ENCODE data around the gene GLT1D1.

Gene GLT1D1

GRCh38 chr12:128938886-128939285, 85.6 kb downstream of the GLT1D1 start:
- no peak overlapping the region for H3K9ac ChIP-seq
- no peaks in the 10 kb centered on the region for H4K20me1 ChIP-seq
- H3K4me1 ChIP-seq: peaks cover 0 to 5% (median 0%) of the 10 kb centered on the region in 10 experiments; a peak in 2 of 20 replicates
- H3K4me3 ChIP-seq: no peak overlapping the region
- H3K27me3 ChIP-seq: no peaks in the 10 kb centered on the region
- H3K27ac ChIP-seq: no peak overlapping the region
- H3K36me3 ChIP-seq: peaks cover 0 to 30% (median 0%) of the 10 kb centered on the region in 11 experiments; a peak in 5 of 22 replicates
- H3K4me2 ChIP-seq: no peak overlapping the region
- no peaks in the 10 kb centered on the region for H3K9me3 ChIP-seq (replicated peaks in 1 of 11)
- peak in 2 of 11 experiments; percentile 18 to 35; a peak in 1 of 22 replicates for TF ChIP-seq Cebpa-rat (IDR thresholded peaks at IDR 0.05)

- H3K27ac ChIP-seq: no peak overlapping the region
- no peaks in the 10 kb centered on the region for H3K9me3 ChIP-seq (replicated peaks in 1 of 11)
- no peaks in the 10 kb centered on the region for H3K27me3 ChIP-seq
- no peaks in the 10 kb centered on the region for H4K20me1 ChIP-seq
- no peak overlapping the region for H3K4me2 ChIP-seq
- H3K4me3 ChIP-seq: no peak overlapping the region
- peaks cover 0 to 31% (median 0%) of the 10 kb centered on the region in 11 experiments; a peak in 8 of 22 replicates for H3K36me3 ChIP-seq
- TF ChIP-seq Cebpa-rat (IDR thresholded peaks at IDR 0.05): no peak
- H3K4me1 ChIP-seq: peaks cover 0 to 5% (median 0%) of the 10 kb centered on the region in 10 experiments; a peak in 2 of 20 replicates
- no peak overlapping the region for H3K9ac ChIP-seq
Measured at GRCh38 chr12:128940090-128940888, 87.0 kb downstream of the GLT1D1 start.

GRCh38 chr12:128940974-128941373, 87.7 kb downstream of the GLT1D1 start:
- H3K4me2 ChIP-seq: no peak overlapping the region
- no peak overlapping the region for H3K9ac ChIP-seq
- no peaks in the 10 kb centered on the region for H3K27me3 ChIP-seq
- H3K27ac ChIP-seq: no peak overlapping the region
- peaks cover 0 to 30% (median 0%) of the 10 kb centered on the region in 11 experiments; a peak in 9 of 22 replicates for H3K36me3 ChIP-seq
- H3K9me3 ChIP-seq (replicated peaks in 1 of 11): no peaks in the 10 kb centered on the region
- TF ChIP-seq Cebpa-rat (IDR thresholded peaks at IDR 0.05): no peak
- H3K4me3 ChIP-seq: no peak overlapping the region
- H3K4me1 ChIP-seq: peaks cover 0 to 5% (median 0%) of the 10 kb centered on the region in 10 experiments; a peak in 2 of 20 replicates
- H4K20me1 ChIP-seq: no peaks in the 10 kb centered on the region

- no peak overlapping the region for H3K9ac ChIP-seq
- H3K27me3 ChIP-seq: no peaks in the 10 kb centered on the region
- H4K20me1 ChIP-seq: no peaks in the 10 kb centered on the region
- no peak overlapping the region for H3K4me3 ChIP-seq
- H3K4me1 ChIP-seq: peaks cover under 1 to 14% (median 11%) of the 10 kb centered on the region in 10 experiments; a peak in 17 of 20 replicates
- H3K4me2 ChIP-seq: no peak overlapping the region
- no peaks in the 10 kb centered on the region for H3K9me3 ChIP-seq (replicated peaks in 1 of 11)
- H3K36me3 ChIP-seq: peaks cover 0 to 29% (median 0%) of the 10 kb centered on the region in 11 experiments; a peak in 10 of 22 replicates
- TF ChIP-seq Cebpa-rat (IDR thresholded peaks at IDR 0.05): no peak
- no peak overlapping the region for H3K27ac ChIP-seq
Measured at GRCh38 chr12:128942960-128943477, 89.7 kb downstream of the GLT1D1 start.

- Histone ChIP-seq H4K20me1 (no peaks in the 10 kb centered on the region), H3K9me3 (replicated peaks in 1 of 11) (no peaks in the 10 kb centered on the region), H3K4me3 (no peak overlapping the region), H3K9ac (no peak overlapping the region), H3K4me1 (peaks cover 5 to 31% (median 23%) of the 10 kb centered on the region in 10 experiments; a peak in 18 of 20 replicates), H3K4me2 (no peak overlapping the region), H3K27ac (no peak overlapping the region), H3K27me3 (no peaks in the 10 kb centered on the region), H3K36me3 (peaks cover 0 to 34% (median 6%) of the 10 kb centered on the region in 11 experiments; a peak in 10 of 22 replicates)
- TF ChIP-seq Cebpa-rat (IDR thresholded peaks at IDR 0.05): no peak
Measured at GRCh38 chr12:128944956-128945355, 91.7 kb downstream of the GLT1D1 start.

- no peak for TF ChIP-seq Cebpa-rat (IDR thresholded peaks at IDR 0.05)
- Histone ChIP-seq H3K4me2 (peak overlapping the region in 8 of 11 experiments; percentile 48 to 81 (median 64); a peak in 14 of 22 replicates), H3K4me3 (no peak overlapping the region), H3K9me3 (replicated peaks in 1 of 11) (no peaks in the 10 kb centered on the region), H3K27ac (no peak overlapping the region), H3K27me3 (no peaks in the 10 kb centered on the region), H4K20me1 (no peaks in the 10 kb centered on the region), H3K9ac (no peak overlapping the region), H3K36me3 (peaks cover 0 to 44% (median 10%) of the 10 kb centered on the region in 11 experiments; a peak in 11 of 22 replicates), H3K4me1 (peaks cover 5 to 31% (median 23%) of the 10 kb centered on the region in 10 experiments; a peak in 18 of 20 replicates)
Measured at GRCh38 chr12:128947209-128947608, 93.9 kb downstream of the GLT1D1 start.

- peak overlapping the region in 4 of 11 experiments; percentile 68 to 81 (median 72); a peak in 3 of 22 replicates for H3K4me2 ChIP-seq
Measured at GRCh38 chr12:128949086-128949485, 95.8 kb downstream of the GLT1D1 start.

GRCh38 chr12:128951448-128951847, 98.2 kb downstream of the GLT1D1 start:
- H4K20me1 ChIP-seq: no peaks in the 10 kb centered on the region
- H3K27me3 ChIP-seq: no peaks in the 10 kb centered on the region
- peaks cover 0 to 47% (median 0%) of the 10 kb centered on the region in 11 experiments; a peak in 10 of 22 replicates for H3K36me3 ChIP-seq
- no peak overlapping the region for H3K4me3 ChIP-seq
- H3K9me3 ChIP-seq (replicated peaks in 1 of 11): no peaks in the 10 kb centered on the region
- no peak overlapping the region for H3K9ac ChIP-seq
- TF ChIP-seq Cebpa-rat (IDR thresholded peaks at IDR 0.05): no peak
- peaks cover 5 to 33% (median 24%) of the 10 kb centered on the region in 10 experiments; a peak in 18 of 20 replicates for H3K4me1 ChIP-seq
- H3K27ac ChIP-seq: no peak overlapping the region
- no peak overlapping the region for H3K4me2 ChIP-seq

More at GRCh38 chr12:128949086-128949485, 95.8 kb downstream of the GLT1D1 start:
- peaks cover 0 to 52% (median 10%) of the 10 kb centered on the region in 11 experiments; a peak in 11 of 22 replicates for H3K36me3 ChIP-seq
- H3K27ac ChIP-seq: no peak overlapping the region
- H4K20me1 ChIP-seq: no peaks in the 10 kb centered on the region
- no peaks in the 10 kb centered on the region for H3K9me3 ChIP-seq (replicated peaks in 1 of 11)
- H3K4me1 ChIP-seq: peaks cover 5 to 31% (median 23%) of the 10 kb centered on the region in 10 experiments; a peak in 18 of 20 replicates
- no peak overlapping the region for H3K9ac ChIP-seq
- H3K4me3 ChIP-seq: no peak overlapping the region
- no peaks in the 10 kb centered on the region for H3K27me3 ChIP-seq
- no peak for TF ChIP-seq Cebpa-rat (IDR thresholded peaks at IDR 0.05)

- H3K27me3 ChIP-seq: no peaks in the 10 kb centered on the region
- no peaks in the 10 kb centered on the region for H4K20me1 ChIP-seq
- TF ChIP-seq Cebpa-rat (IDR thresholded peaks at IDR 0.05): no peak
Measured at GRCh38 chr12:128956755-128957154, 103.5 kb downstream of the GLT1D1 start.

More at GRCh38 chr12:128956755-128957154, 103.5 kb downstream of the GLT1D1 start:
- Histone ChIP-seq H3K27ac (no peak overlapping the region), H3K4me1 (peaks cover 0 to 9% (median 3%) of the 10 kb centered on the region in 10 experiments; a peak in 6 of 20 replicates), H3K4me2 (peak overlapping the region in 2 of 11 experiments; percentile 17 to 22; a peak in 1 of 22 replicates), H3K9ac (no peak overlapping the region), H3K4me3 (no peak overlapping the region), H3K36me3 (peaks cover 0 to 58% (median 15%) of the 10 kb centered on the region in 11 experiments; a peak in 12 of 22 replicates), H3K9me3 (replicated peaks in 1 of 11) (0 out of 22 replicates have a peak, but pooled peaks cover 0 to 4% (median 0%) of the 10 kb centered on the region in 11 experiments)

All from BLaER1 treated with 17β-estradiol and CSF1 and Interleukin-3, amounts not matched to agents 10 nM and 100 nM (cell line).